Measurements from ENCODE around the gene TMEM179B. TPM values are rescaled to one million over a fixed set of nuclear protein-coding genes. Genes with fewer than 3 reads are reported as not detected.

TMEM179B gene
- total and polyA plus RNA-seq, 9 of the 15 experiments (the other 6 are each of a cell fraction or from before 2014, with no cell fraction given), result 27.7 to 105 (median 37.0) TPM

GRCh38 chr11:62791501-62792201 is 4.4 kb downstream of the TMEM179B start, which contains the start of gene TMEM223 (continued):
- TF ChIP-seq RHOXF2B (CRISPR knock-in tag; conservative IDR thresholded peaks at IDR 0.05), result no peak
- TF ChIP-seq NFIC (IDR thresholded peaks at IDR 0.05), result peak; percentile 46; the same call in 1 of the 2 replicates
- TF ChIP-seq RBBP5 (IDR thresholded peaks at IDR 0.05; ENCODE audit: borderline replicate concordance, insufficient read depth, low read length, poor library complexity, severe bottlenecking), result peak; percentile 86
- TF ChIP-seq, protein P1, sequence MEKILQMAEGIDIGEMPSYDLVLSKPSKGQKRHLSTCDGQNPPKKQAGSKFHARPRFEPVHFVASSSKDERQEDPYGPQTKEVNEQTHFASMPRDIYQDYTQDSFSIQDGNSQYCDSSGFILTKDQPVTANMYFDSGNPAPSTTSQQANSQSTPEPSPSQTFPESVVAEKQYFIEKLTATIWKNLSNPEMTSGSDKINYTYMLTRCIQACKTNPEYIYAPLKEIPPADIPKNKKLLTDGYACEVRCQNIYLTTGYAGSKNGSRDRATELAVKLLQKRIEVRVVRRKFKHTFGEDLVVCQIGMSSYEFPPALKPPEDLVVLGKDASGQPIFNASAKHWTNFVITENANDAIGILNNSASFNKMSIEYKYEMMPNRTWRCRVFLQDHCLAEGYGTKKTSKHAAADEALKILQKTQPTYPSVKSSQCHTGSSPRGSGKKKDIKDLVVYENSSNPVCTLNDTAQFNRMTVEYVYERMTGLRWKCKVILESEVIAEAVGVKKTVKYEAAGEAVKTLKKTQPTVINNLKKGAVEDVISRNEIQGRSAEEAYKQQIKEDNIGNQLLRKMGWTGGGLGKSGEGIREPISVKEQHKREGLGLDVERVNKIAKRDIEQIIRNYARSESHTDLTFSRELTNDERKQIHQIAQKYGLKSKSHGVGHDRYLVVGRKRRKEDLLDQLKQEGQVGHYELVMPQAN (IDR thresholded peaks at IDR 0.05; ENCODE audit: borderline replicate concordance), result peak; percentile 94
- TF ChIP-seq DNMT1 (IDR thresholded peaks at IDR 0.05), result peak; percentile 90
- TF ChIP-seq ZEB2 (IDR thresholded peaks at IDR 0.05), result no peak
- TF ChIP-seq FOXA3 (CRISPR knock-in tag; conservative IDR thresholded peaks at IDR 0.05 in 1 of 2, IDR thresholded peaks at IDR 0.05 in 1 of 2), result peak in 1 of 2 experiments; percentile 49; a peak in 1 of 4 replicates
- peak; percentile 75 for TF ChIP-seq PHF20 (IDR thresholded peaks at IDR 0.05; ENCODE audit: partially characterized antibody)
- TF ChIP-seq, protein P2, sequence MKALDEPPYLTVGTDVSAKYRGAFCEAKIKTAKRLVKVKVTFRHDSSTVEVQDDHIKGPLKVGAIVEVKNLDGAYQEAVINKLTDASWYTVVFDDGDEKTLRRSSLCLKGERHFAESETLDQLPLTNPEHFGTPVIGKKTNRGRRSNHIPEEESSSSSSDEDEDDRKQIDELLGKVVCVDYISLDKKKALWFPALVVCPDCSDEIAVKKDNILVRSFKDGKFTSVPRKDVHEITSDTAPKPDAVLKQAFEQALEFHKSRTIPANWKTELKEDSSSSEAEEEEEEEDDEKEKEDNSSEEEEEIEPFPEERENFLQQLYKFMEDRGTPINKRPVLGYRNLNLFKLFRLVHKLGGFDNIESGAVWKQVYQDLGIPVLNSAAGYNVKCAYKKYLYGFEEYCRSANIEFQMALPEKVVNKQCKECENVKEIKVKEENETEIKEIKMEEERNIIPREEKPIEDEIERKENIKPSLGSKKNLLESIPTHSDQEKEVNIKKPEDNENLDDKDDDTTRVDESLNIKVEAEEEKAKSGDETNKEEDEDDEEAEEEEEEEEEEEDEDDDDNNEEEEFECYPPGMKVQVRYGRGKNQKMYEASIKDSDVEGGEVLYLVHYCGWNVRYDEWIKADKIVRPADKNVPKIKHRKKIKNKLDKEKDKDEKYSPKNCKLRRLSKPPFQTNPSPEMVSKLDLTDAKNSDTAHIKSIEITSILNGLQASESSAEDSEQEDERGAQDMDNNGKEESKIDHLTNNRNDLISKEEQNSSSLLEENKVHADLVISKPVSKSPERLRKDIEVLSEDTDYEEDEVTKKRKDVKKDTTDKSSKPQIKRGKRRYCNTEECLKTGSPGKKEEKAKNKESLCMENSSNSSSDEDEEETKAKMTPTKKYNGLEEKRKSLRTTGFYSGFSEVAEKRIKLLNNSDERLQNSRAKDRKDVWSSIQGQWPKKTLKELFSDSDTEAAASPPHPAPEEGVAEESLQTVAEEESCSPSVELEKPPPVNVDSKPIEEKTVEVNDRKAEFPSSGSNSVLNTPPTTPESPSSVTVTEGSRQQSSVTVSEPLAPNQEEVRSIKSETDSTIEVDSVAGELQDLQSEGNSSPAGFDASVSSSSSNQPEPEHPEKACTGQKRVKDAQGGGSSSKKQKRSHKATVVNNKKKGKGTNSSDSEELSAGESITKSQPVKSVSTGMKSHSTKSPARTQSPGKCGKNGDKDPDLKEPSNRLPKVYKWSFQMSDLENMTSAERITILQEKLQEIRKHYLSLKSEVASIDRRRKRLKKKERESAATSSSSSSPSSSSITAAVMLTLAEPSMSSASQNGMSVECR (CRISPR knock-in tag; IDR thresholded peaks at IDR 0.05), result peak; percentile 97
- TF ChIP-seq KDM5B (IDR thresholded peaks at IDR 0.05; ENCODE audit: insufficient replicate concordance, low read depth, low read length), result peak; percentile 95
- TF ChIP-seq LCOR (CRISPR knock-in tag; IDR thresholded peaks at IDR 0.05), result peak; percentile 55; the same call in 1 of the 2 replicates
- TF ChIP-seq FOXK1 (CRISPR knock-in tag; IDR thresholded peaks at IDR 0.05; ENCODE audit: borderline replicate concordance), result peak; percentile 94; the same call in 1 of the 2 replicates
- peak; percentile 66 for TF ChIP-seq CXXC5 (CRISPR knock-in tag; IDR thresholded peaks at IDR 0.05)
- peak; percentile 90; the same call in 1 of the 2 replicates for TF ChIP-seq HMGXB4 (CRISPR knock-in tag; IDR thresholded peaks at IDR 0.05)
- TF ChIP-seq ZNF143 (CRISPR knock-in tag; IDR thresholded peaks at IDR 0.05), result peak; percentile 40; the same call in 1 of the 2 replicates
- TF ChIP-seq CCNT2 (IDR thresholded peaks at IDR 0.05; ENCODE audit: borderline replicate concordance, extremely low read depth, insufficient read length, low read depth, low read length), result peak; percentile 76
- TF ChIP-seq SIN3B (IDR thresholded peaks at IDR 0.05; ENCODE audit: low read depth), result peak; percentile 92
- TF ChIP-seq ZNF408 (CRISPR knock-in tag; IDR thresholded peaks at IDR 0.05; ENCODE audit: low read depth), result no peak
